Esophagus squamous epithelium (tissue), 5 donors: Measurements from ENCODE around the gene TCF12. TPM values are rescaled to one million over a fixed set of nuclear protein-coding genes. Genes with fewer than 3 reads are reported as not detected.

Experiments used
- DNase-seq: peaks from one replicate; lab custom pipeline; 2025; lab: John Stamatoyannopoulos, UW
- H3K27ac ChIP-seq, 4 donors: fragments of 200-600 bp; sonication (generic); one replicate each; pipeline ENCODE4 v1.5.1; 2016 to 2019; ENCODE audit warnings: mild to moderate bottlenecking in 1 of 4
- H3K27me3 ChIP-seq, 4 donors: fragments of 200-600 bp; sonication (generic); 1 replicate in 3 of 4; 2 replicates in 1 of 4; pipeline versions ENCODE4 v1.5.1 to v1.6.0; 2017 to 2021; ENCODE audit warnings: antibody characterized with exemption in 1 of 4
- H3K36me3 ChIP-seq, 3 donors: fragments of 200-600 bp; sonication (generic); one replicate each; pipeline ENCODE4 v1.5.1; 2016 to 2019
- H3K4me1 ChIP-seq, 3 donors: fragments of 200-600 bp; sonication (generic); one replicate each; pipeline ENCODE4 v1.5.1; 2017 to 2019
- H3K4me3 ChIP-seq, 4 donors: fragments of 200-600 bp; sonication (generic); 1 replicate in 3 of 4; 2 replicates in 1 of 4; pipeline ENCODE4 v1.5.1; 2016 to 2019; ENCODE audit warnings: mild to moderate bottlenecking in 2 of 4, moderate library complexity in 1 of 4
- H3K9me3 ChIP-seq, 3 donors: fragments of 200-600 bp; sonication (generic); one replicate each; pipeline ENCODE4 v1.5.1; 2016 to 2019
- CTCF ChIP-seq, 6 experiments: fragments of 450-650 bp in 4 of 6; fragments of 200-600 bp in 2 of 6; sonication (generic) in 2 of 6; IDR thresholded peaks; one replicate each; pipeline ENCODE4 v1.5.1; 2016 to 2019; ENCODE audit warnings: antibody characterized with exemption in 6 of 6, mild to moderate bottlenecking in 4 of 6, moderate library complexity in 4 of 6
- POLR2A ChIP-seq, 4 donors: fragments of 450-650 bp; IDR thresholded peaks; one replicate each; pipeline ENCODE4 v1.6.1; 2017; ENCODE audit warnings: antibody characterized with exemption in 4 of 4, mild to moderate bottlenecking in 4 of 4, moderate library complexity in 3 of 4
- WGBS, 2 donors: methylation state at CpG; one replicate each; pipeline ENCODE4 v1.1.5; 2018; 5-methylcytosine and 5-hydroxymethylcytosine counted together
- intact Hi-C: fragments of 100-400 bp; cut with DNase I; formaldehyde crosslinking; loops from one replicate; pipeline ENCODE4 v1.15.0; 2022
- total RNA-seq, 4 donors: library from RNA; depleted of rRNA; stranded (reverse); fragments of >200 nt; gene quantifications; one replicate each; pipeline ENCODE4 v1.1.0, GENCODE V29; 2016
- donor health status: DM: yes; HTN: yes; CAD: no.

Gene TCF12
- total RNA-seq, 4 donors from 2014 or later = 28.5 to 90.4 (median 51.3) TPM

- no peaks in the 10 kb centered on the region for H3K9me3 ChIP-seq
- no peaks in the 10 kb centered on the region for H3K36me3 ChIP-seq
- H3K27me3 ChIP-seq = no peaks in the 10 kb centered on the region
- WGBS, 2 donors = 70 to 76% methylated on average over 2 of the region's 2 CpGs
- intact Hi-C loops = no loop called here
- no peak overlapping the region for H3K4me3 ChIP-seq
- DNase-seq = no peak
- peaks cover 5 to 25% (median 11%) of the 10 kb centered on the region in 3 donors for H3K4me1 ChIP-seq
- TF ChIP-seq CTCF (IDR thresholded peaks at IDR 0.05) (no peak), POLR2A (IDR thresholded peaks at IDR 0.05) (no peak)
- no peak overlapping the region for H3K27ac ChIP-seq
Measured at GRCh38 chr15:57069423-57069822, 151.0 kb downstream of the TCF12 start.

GRCh38 chr15:57070674-57071073 is 152.2 kb downstream of the TCF12 start:
- H3K9me3 ChIP-seq = no peaks in the 10 kb centered on the region
- no peak overlapping the region for H3K27ac ChIP-seq
- WGBS, 2 donors = 75 to 82% methylated on average over 1 of the region's 1 CpG
- DNase-seq = no peak
- peaks cover 5 to 25% (median 11%) of the 10 kb centered on the region in 3 donors for H3K4me1 ChIP-seq
- intact Hi-C loops = no loop called here
- H3K4me3 ChIP-seq = no peak overlapping the region
- no peak for TF ChIP-seq CTCF (IDR thresholded peaks at IDR 0.05)
- TF ChIP-seq POLR2A (IDR thresholded peaks at IDR 0.05) = no peak
- no peaks in the 10 kb centered on the region for H3K27me3 ChIP-seq
- H3K36me3 ChIP-seq = no peaks in the 10 kb centered on the region

- intact Hi-C loops = no loop called here
- no peak for TF ChIP-seq CTCF (IDR thresholded peaks at IDR 0.05)
- TF ChIP-seq POLR2A (IDR thresholded peaks at IDR 0.05) = no peak
- 76 to 89% methylated on average over 5 of the region's 5 CpGs for WGBS, 2 donors
- no peaks in the 10 kb centered on the region for H3K9me3 ChIP-seq
- no peak for DNase-seq
- no peaks in the 10 kb centered on the region for H3K27me3 ChIP-seq
- H3K4me3 ChIP-seq = no peak overlapping the region
- no peak overlapping the region for H3K27ac ChIP-seq
- H3K4me1 ChIP-seq = peaks cover 0 to 30% (median 16%) of the 10 kb centered on the region in 3 donors
- no peaks in the 10 kb centered on the region for H3K36me3 ChIP-seq
Measured at GRCh38 chr15:57079446-57079845, 161.0 kb downstream of the TCF12 start.

GRCh38 chr15:57079931-57080620 is 161.6 kb downstream of the TCF12 start:
- Histone ChIP-seq H3K4me3 (no peak overlapping the region), H3K36me3 (no peaks in the 10 kb centered on the region), H3K4me1 (peaks cover 0 to 30% (median 16%) of the 10 kb centered on the region in 3 donors), H3K27ac (no peak overlapping the region), H3K27me3 (no peaks in the 10 kb centered on the region), H3K9me3 (no peaks in the 10 kb centered on the region)
- 46 to 48% methylated on average over 4 of the region's 4 CpGs for WGBS, 2 donors
- intact Hi-C loops = no loop called here
- no peak for DNase-seq
- TF ChIP-seq CTCF (IDR thresholded peaks at IDR 0.05) = no peak
- no peak for TF ChIP-seq POLR2A (IDR thresholded peaks at IDR 0.05)

- WGBS, 2 donors = 67 to 70% methylated on average over 3 of the region's 3 CpGs
- intact Hi-C loops = no loop called here
- no peak overlapping the region for H3K27ac ChIP-seq
- H3K4me3 ChIP-seq = no peak overlapping the region
- peaks cover 0 to 30% (median 16%) of the 10 kb centered on the region in 3 donors for H3K4me1 ChIP-seq
- no peaks in the 10 kb centered on the region for H3K36me3 ChIP-seq
- TF ChIP-seq CTCF (IDR thresholded peaks at IDR 0.05) (no peak), POLR2A (IDR thresholded peaks at IDR 0.05) (no peak)
- no peaks in the 10 kb centered on the region for H3K27me3 ChIP-seq
- no peak for DNase-seq
- H3K9me3 ChIP-seq = no peaks in the 10 kb centered on the region
Measured at GRCh38 chr15:57082054-57082728, 163.7 kb downstream of the TCF12 start.
